CD14-positive monocyte (primary cell): Measurements from ENCODE around the gene ADCY2. TPM values are rescaled to one million over a fixed set of nuclear protein-coding genes. Genes with fewer than 3 reads are reported as not detected.

Experiments used
- DNase-seq, 3 donors: peaks; one replicate each; pipeline ENCODE4 v3.0.0-alpha.2; 2011 to 2022
- H2AFZ ChIP-seq: 2 replicates; pipeline ENCODE4 v1.6.0; 2012; ENCODE audit warnings: mild to moderate bottlenecking, low read depth, low read length, inconsistent platforms; ENCODE audit not compliant: insufficient read depth, poor library complexity, severe bottlenecking
- H3K27ac ChIP-seq, 2 donors: 1 replicate in 1 of 2; 2 replicates in 1 of 2; pipeline ENCODE4 v1.5.1; 2012 to 2013; ENCODE audit warnings: low read length in 2 of 2, control low read depth in 1 of 2, inconsistent platforms in 1 of 2, low read depth in 1 of 2, mild to moderate bottlenecking in 1 of 2
- H3K27me3 ChIP-seq, 2 donors: one replicate each; pipeline versions ENCODE4 v1.6.0 to v1.6.1; 2011 to 2013; ENCODE audit warnings: low read length in 2 of 2; ENCODE audit not compliant: control insufficient read depth in 2 of 2, insufficient read depth in 2 of 2
- H3K36me3 ChIP-seq, 2 donors: replicated peaks in 1 of 2; 1 replicate in 1 of 2; 2 replicates in 1 of 2; pipeline versions ENCODE4 v1.5.1 to v1.6.1; 2012 to 2013; ENCODE audit warnings: low read length in 2 of 2, control low read depth in 1 of 2, inconsistent platforms in 1 of 2, mild to moderate bottlenecking in 1 of 2; ENCODE audit not compliant: insufficient read depth in 2 of 2, control insufficient read depth in 1 of 2
- H3K4me1 ChIP-seq, 2 donors: 1 replicate in 1 of 2; 2 replicates in 1 of 2; pipeline versions ENCODE4 v1.5.1 to v1.6.1; 2012 to 2013; ENCODE audit warnings: low read length in 2 of 2, control low read depth in 1 of 2, inconsistent platforms in 1 of 2, mild to moderate bottlenecking in 1 of 2, moderate library complexity in 1 of 2; ENCODE audit not compliant: insufficient read depth in 2 of 2, control insufficient read depth in 1 of 2
- H3K4me2 ChIP-seq: replicated peaks from 2 replicates; pipeline ENCODE3; 2012; ENCODE audit warnings: low read length, moderate library complexity, mild to moderate bottlenecking; ENCODE audit not compliant: poor library complexity, severe bottlenecking; ENCODE audit errors: extremely low read depth
- H3K4me3 ChIP-seq, 3 experiments: fragments of 200-600 bp in 1 of 3; sonication (generic) in 1 of 3; replicated peaks in 1 of 3; 1 replicate in 2 of 3; 2 replicates in 1 of 3; pipeline ENCODE4 v1.5.1; 2011 to 2013; ENCODE audit warnings: low read length in 3 of 3, mild to moderate bottlenecking in 3 of 3, control low read depth in 2 of 3, low read depth in 2 of 3, inconsistent platforms in 1 of 3, moderate library complexity in 1 of 3
- H3K79me2 ChIP-seq: 2 replicates; pipeline ENCODE4 v1.6.0; 2012; ENCODE audit warnings: mild to moderate bottlenecking, control low read depth, inconsistent platforms, low read length, moderate library complexity; ENCODE audit not compliant: insufficient read depth
- H3K9ac ChIP-seq: 2 replicates; pipeline ENCODE4 v1.6.0; 2017; ENCODE audit warnings: low read length, mild to moderate bottlenecking; ENCODE audit not compliant: insufficient read depth, poor library complexity, severe bottlenecking
- H3K9me3 ChIP-seq, 2 donors: replicated peaks in 1 of 2; 1 replicate in 1 of 2; 2 replicates in 1 of 2; pipeline versions ENCODE4 v1.5.1 to v1.6.1; 2012 to 2013; ENCODE audit warnings: low read length in 2 of 2, control low read depth in 1 of 2; ENCODE audit not compliant: control insufficient read depth in 1 of 2, insufficient read depth in 1 of 2
- H4K20me1 ChIP-seq: 2 replicates; pipeline ENCODE4 v1.6.0; 2012; ENCODE audit warnings: mild to moderate bottlenecking, low read length, control low read depth, moderate library complexity; ENCODE audit not compliant: insufficient read depth
- H3K27ac Mint-ChIP-seq, 7 donors: one replicate each; pipeline ENCODE4 v1.8.0; 2020; ENCODE audit warnings: mild to moderate bottlenecking in 7 of 7, mixed read lengths in 7 of 7, moderate library complexity in 6 of 7, inconsistent platforms in 2 of 7
- H3K27me3 Mint-ChIP-seq, 3 donors: one replicate each; pipeline ENCODE4 v1.8.0; 2021 to 2022; ENCODE audit warnings: low read depth in 3 of 3, mild to moderate bottlenecking in 3 of 3, mixed read lengths in 3 of 3, moderate library complexity in 3 of 3, inconsistent platforms in 1 of 3
- H3K36me3 Mint-ChIP-seq, 2 donors: one replicate each; pipeline ENCODE4 v1.8.0; 2020; ENCODE audit warnings: mixed read lengths in 2 of 2, inconsistent platforms in 1 of 2, mild to moderate bottlenecking in 1 of 2
- H3K4me1 Mint-ChIP-seq: one replicate; pipeline ENCODE4 v1.8.0; 2020; ENCODE audit warnings: mild to moderate bottlenecking, mixed read lengths
- H3K4me3 Mint-ChIP-seq, 2 donors: one replicate each; pipeline ENCODE4 v1.8.0; 2020; ENCODE audit warnings: mild to moderate bottlenecking in 2 of 2, mixed read lengths in 2 of 2, moderate library complexity in 1 of 2
- H3K9me3 Mint-ChIP-seq, 7 donors: one replicate each; pipeline ENCODE4 v1.8.0; 2020 to 2022; ENCODE audit warnings: mixed read lengths in 7 of 7, mild to moderate bottlenecking in 6 of 7, moderate library complexity in 6 of 7, inconsistent platforms in 2 of 7
- WGBS: methylation state at CpG from one replicate; pipeline ENCODE4 v1.1.5; 2013; ENCODE audit warnings: missing lambda C conversion rate; ENCODE audit not compliant: insufficient coverage; 5-methylcytosine and 5-hydroxymethylcytosine counted together
- intact Hi-C, 2 donors: fragments of 100-400 bp; cut with micrococcal nuclease; formaldehyde crosslinking; loops; one replicate each; pipeline versions ENCODE4 v1.15.0 to v1.15.1; 2023
- polyA plus RNA-seq, 3 donors: library from polyadenylated mRNA; depleted of rRNA in 1 of 3; unstranded in 2 of 3; stranded (reverse) in 1 of 3; fragments of 300-500 nt in 2 of 3; fragments of >200 nt in 1 of 3; fragmentation: Illumina TruSeq in 2 of 3; gene quantifications; 1 replicate in 2 of 3; 2 replicates in 1 of 3; pipeline ENCODE4 v1.2.3, GENCODE V29; 2012 to 2021
- TF ChIP-seq, protein P1 (sequence below): fragments of 200-600 bp; IDR thresholded peaks from one replicate; pipeline ENCODE4 v1.8.0; 2022; ENCODE audit warnings: antibody characterized with exemption, mild to moderate bottlenecking

The ADCY2 gene
- polyA plus RNA-seq, 3 donors, result not detected

DNA sequence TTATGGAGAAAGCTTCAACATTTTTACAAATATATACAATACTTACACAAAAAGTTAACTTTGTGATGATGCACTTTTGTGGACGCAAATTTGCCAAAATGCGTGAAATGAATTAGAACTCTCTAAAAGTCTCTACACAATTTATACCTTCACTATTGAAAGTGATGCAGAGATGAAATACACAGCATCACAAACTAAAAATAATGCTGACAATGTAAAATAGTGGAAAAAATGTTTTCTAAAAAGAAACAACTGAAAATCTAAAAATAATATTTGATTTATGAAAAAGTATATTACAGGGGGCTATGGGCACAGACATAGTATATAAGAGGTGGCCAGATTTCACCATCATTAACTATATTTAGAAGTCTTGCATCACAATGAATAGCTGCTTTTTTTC, 188.8 kb downstream of the ADCY2 start:
- Histone ChIP-seq H3K9ac (no peak overlapping the region), H4K20me1 (no peaks in the 10 kb centered on the region), H3K4me3 (no peak overlapping the region), H3K27ac (no peak overlapping the region), H3K27me3 (no peaks in the 10 kb centered on the region), H3K36me3 (no peaks in the 10 kb centered on the region), H3K79me2 (no peaks in the 10 kb centered on the region), H3K4me2 (no peak overlapping the region), H3K4me1 (no peaks in the 10 kb centered on the region), H3K9me3 (no peaks in the 10 kb centered on the region), H2AFZ (no peak overlapping the region)
- Mint-ChIP-seq H3K36me3 (no peaks in the 10 kb centered on the region), H3K27ac (no peak overlapping the region), H3K27me3 (no peaks in the 10 kb centered on the region), H3K4me1 (no peaks in the 10 kb centered on the region), H3K9me3 (peaks cover 0 to 2% (median 0%) of the 10 kb centered on the region in 7 donors), H3K4me3 (no peak overlapping the region)
- intact Hi-C loops, result no loop called here
- TF ChIP-seq, protein P1, sequence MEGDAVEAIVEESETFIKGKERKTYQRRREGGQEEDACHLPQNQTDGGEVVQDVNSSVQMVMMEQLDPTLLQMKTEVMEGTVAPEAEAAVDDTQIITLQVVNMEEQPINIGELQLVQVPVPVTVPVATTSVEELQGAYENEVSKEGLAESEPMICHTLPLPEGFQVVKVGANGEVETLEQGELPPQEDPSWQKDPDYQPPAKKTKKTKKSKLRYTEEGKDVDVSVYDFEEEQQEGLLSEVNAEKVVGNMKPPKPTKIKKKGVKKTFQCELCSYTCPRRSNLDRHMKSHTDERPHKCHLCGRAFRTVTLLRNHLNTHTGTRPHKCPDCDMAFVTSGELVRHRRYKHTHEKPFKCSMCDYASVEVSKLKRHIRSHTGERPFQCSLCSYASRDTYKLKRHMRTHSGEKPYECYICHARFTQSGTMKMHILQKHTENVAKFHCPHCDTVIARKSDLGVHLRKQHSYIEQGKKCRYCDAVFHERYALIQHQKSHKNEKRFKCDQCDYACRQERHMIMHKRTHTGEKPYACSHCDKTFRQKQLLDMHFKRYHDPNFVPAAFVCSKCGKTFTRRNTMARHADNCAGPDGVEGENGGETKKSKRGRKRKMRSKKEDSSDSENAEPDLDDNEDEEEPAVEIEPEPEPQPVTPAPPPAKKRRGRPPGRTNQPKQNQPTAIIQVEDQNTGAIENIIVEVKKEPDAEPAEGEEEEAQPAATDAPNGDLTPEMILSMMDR, result no peak
- no peak for DNase-seq
- WGBS, result no CpG with 5 or more reads among the region's 2 CpGs

GRCh38 chr5:7585807-7586206, 189.9 kb downstream of the ADCY2 start:
- H3K9me3 Mint-ChIP-seq, result peaks cover 0 to 2% (median 0%) of the 10 kb centered on the region in 7 donors
- Histone ChIP-seq H2AFZ (no peak overlapping the region), H3K4me2 (no peak overlapping the region), H3K9me3 (no peaks in the 10 kb centered on the region), H4K20me1 (no peaks in the 10 kb centered on the region), H3K27me3 (no peaks in the 10 kb centered on the region), H3K4me3 (no peak overlapping the region), H3K27ac (no peak overlapping the region), H3K9ac (no peak overlapping the region), H3K79me2 (no peaks in the 10 kb centered on the region), H3K4me1 (no peaks in the 10 kb centered on the region), H3K36me3 (no peaks in the 10 kb centered on the region)
- no CpG with 5 or more reads among the region's 3 CpGs for WGBS
- no peak overlapping the region for H3K27ac Mint-ChIP-seq
- peaks cover 0 to 2% (median 0%) of the 10 kb centered on the region in 3 donors for H3K27me3 Mint-ChIP-seq
- no peaks in the 10 kb centered on the region for H3K36me3 Mint-ChIP-seq
- TF ChIP-seq, protein P1, result no peak
- no peaks in the 10 kb centered on the region for H3K4me1 Mint-ChIP-seq
- DNase-seq, result no peak
- intact Hi-C loops, result no loop called here
- no peak overlapping the region for H3K4me3 Mint-ChIP-seq
